A549 (cell line): ENCODE results near the gene ZNF600. TPM values are rescaled to one million over a fixed set of nuclear protein-coding genes. Genes with fewer than 3 reads are reported as not detected.
"Not testable (repeated sequence)": the region's sequence is repeated elsewhere in the genome, so short reads cannot be mapped to it uniquely, and the experiment has no call there.

Source experiments
- ATAC-seq, 2 experiments: fragments of 200-7000 bp in 1 of 2; fragments of >200 bp in 1 of 2; cut with Nextera tagmentation in 1 of 2; cut with Tn5 transposase in 1 of 2; 3 replicates each; pipeline versions ENCODE4 v1.8.0 to v1.9.1; 2018 to 2020; ENCODE audit warnings: mild to moderate bottlenecking in 1 of 2, moderate library complexity in 1 of 2
- CTCF ChIA-PET: fragments of 300-600 bp; sonication (Branson Sonifier 250); formaldehyde crosslinking; extraction: SDS; loops from one replicate; lab custom pipeline; 2021; ENCODE audit warnings: antibody characterized with exemption, inconsistent platforms; lab: Yijun Ruan, JAX
- POLR2A ChIA-PET: fragments of 350-600 bp; formaldehyde crosslinking; extraction: SDS; loops from one replicate; lab custom pipeline; 2021; ENCODE audit warnings: antibody characterized with exemption, inconsistent platforms; lab: Yijun Ruan, JAX
- DNase-seq, 2 experiments: peaks; one replicate each; pipeline versions ENCODE4 v3.0.0 to v3.0.0-alpha.2; 2011 to 2016; ENCODE audit warnings: low read depth in 1 of 2, low spot score in 1 of 2
- FAIRE-seq: peaks from 2 replicates; lab custom pipeline; 2011; peaks lifted over from hg19 to GRCh38; lab: Jason Lieb, UNC
- H3K27ac ChIP-seq, 2 experiments: fragments of >200 bp; sonication (Bioruptor Twin); formaldehyde crosslinking; 3 replicates each; pipeline ENCODE4 v1.5.1; 2016 to 2017
- H3K4me1 ChIP-seq: fragments of >200 bp; sonication (Bioruptor Twin); formaldehyde crosslinking; 3 replicates; pipeline ENCODE4 v1.6.1; 2016
- H3K4me2 ChIP-seq: fragments of >200 bp; sonication (Bioruptor Twin); formaldehyde crosslinking; 3 replicates; pipeline ENCODE4 v1.6.1; 2016
- H3K4me3 ChIP-seq: fragments of >200 bp; sonication (Bioruptor Twin); formaldehyde crosslinking; 3 replicates; pipeline ENCODE4 v1.5.1; 2016
- H3K9me3 ChIP-seq: fragments of >200 bp; sonication (Bioruptor Twin); formaldehyde crosslinking; 3 replicates; pipeline ENCODE4 v1.6.1; 2016
- ATOH8 ChIP-seq: fragments of 250-450 bp; sonication (Bioruptor Pico); IDR thresholded peaks from 2 replicates; pipeline ENCODE4 v1.5.0; 2020; ENCODE audit warnings: low read depth, mild to moderate bottlenecking, moderate library complexity
- CBX2 ChIP-seq: fragments of 200-600 bp; sonication (generic); IDR thresholded peaks from 2 replicates; pipeline ENCODE4 v1.6.1; 2016; ENCODE audit warnings: low read depth, mild to moderate bottlenecking, borderline replicate concordance
- CBX8 ChIP-seq: fragments of 200-600 bp; sonication (generic); IDR thresholded peaks from 2 replicates; pipeline ENCODE4 v1.6.1; 2016
- CHD2 ChIP-seq: fragments of 150-350 bp; IDR thresholded peaks from 2 replicates; pipeline ENCODE4 v1.6.1; 2014; ENCODE audit warnings: low read length; ENCODE audit not compliant: partially characterized antibody
- CHD4 ChIP-seq: fragments of 200-600 bp; sonication (generic); IDR thresholded peaks from 2 replicates; pipeline ENCODE4 v1.6.1; 2016; ENCODE audit warnings: antibody characterized with exemption, mild to moderate bottlenecking, borderline replicate concordance
- CTCF ChIP-seq: fragments of >200 bp; sonication (Bioruptor Twin); formaldehyde crosslinking; IDR thresholded peaks from 3 replicates; pipeline ENCODE4 v1.5.1; 2016
- EHMT2 ChIP-seq: fragments of 200-600 bp; sonication (generic); IDR thresholded peaks from 2 replicates; pipeline ENCODE4 v1.6.1; 2016; ENCODE audit warnings: antibody characterized with exemption, low read depth, mild to moderate bottlenecking, moderate library complexity
- EP300 ChIP-seq, 2 experiments: fragments of >200 bp; sonication (Bioruptor Twin); formaldehyde crosslinking; IDR thresholded peaks; 2 replicates in 1 of 2; 3 replicates in 1 of 2; pipeline ENCODE4 v1.6.1; 2016 to 2017
- HES2 ChIP-seq: fragments of >200 bp; sonication (Bioruptor Twin); formaldehyde crosslinking; IDR thresholded peaks from 2 replicates; pipeline ENCODE4 v1.6.1; 2016
- HOXA7 ChIP-seq: fragments of 250-450 bp; sonication (Bioruptor Pico); IDR thresholded peaks from 2 replicates; pipeline ENCODE4 v1.5.0; 2020; ENCODE audit warnings: mild to moderate bottlenecking, moderate library complexity
- HOXB5 ChIP-seq: fragments of 250-450 bp; sonication (Bioruptor Pico); IDR thresholded peaks from 2 replicates; pipeline ENCODE4 v1.5.0; 2020; ENCODE audit warnings: mild to moderate bottlenecking, moderate library complexity
- JUNB ChIP-seq: fragments of >200 bp; sonication (Bioruptor Twin); formaldehyde crosslinking; IDR thresholded peaks from 2 replicates; pipeline ENCODE4 v1.6.1; 2016
- NPAS2 ChIP-seq: fragments of 250-450 bp; sonication (Bioruptor Pico); IDR thresholded peaks from 2 replicates; pipeline ENCODE4 v1.8.0; 2022; ENCODE audit warnings: mild to moderate bottlenecking, moderate library complexity, borderline replicate concordance
- NR3C1 ChIP-seq: fragments of >200 bp; sonication (Bioruptor Twin); formaldehyde crosslinking; IDR thresholded peaks from 3 replicates; pipeline ENCODE4 v1.6.1; 2017
- PHF8 ChIP-seq: fragments of 200-600 bp; sonication (generic); IDR thresholded peaks from 2 replicates; pipeline ENCODE4 v1.6.1; 2016; ENCODE audit warnings: low read depth, mild to moderate bottlenecking, antibody characterized with exemption, moderate library complexity, borderline replicate concordance
- RAD21 ChIP-seq, 2 experiments: fragments of >200 bp in 1 of 2; sonication (Bioruptor Twin) in 1 of 2; formaldehyde crosslinking in 1 of 2; IDR thresholded peaks in 1 of 2; conservative IDR thresholded peaks in 1 of 2; 2 replicates in 1 of 2; 3 replicates in 1 of 2; pipeline ENCODE4 v1.6.1; 2012 to 2018; ENCODE audit warnings: inconsistent platforms in 1 of 2
- RARB ChIP-seq: fragments of 250-450 bp; sonication (Bioruptor Pico); IDR thresholded peaks from 2 replicates; pipeline ENCODE4 v1.8.0; 2021; ENCODE audit warnings: mild to moderate bottlenecking, moderate library complexity
- SMC3 ChIP-seq: fragments of >200 bp; sonication (Bioruptor Twin); formaldehyde crosslinking; IDR thresholded peaks from 3 replicates; pipeline ENCODE4 v1.6.1; 2018; ENCODE audit warnings: inconsistent platforms
- SREBF2 ChIP-seq: fragments of 450-650 bp; IDR thresholded peaks from 2 replicates; pipeline ENCODE4 v1.6.1; 2014; ENCODE audit warnings: mild to moderate bottlenecking, moderate library complexity
- ZFP36 ChIP-seq: fragments of 450-650 bp; IDR thresholded peaks from 2 replicates; pipeline ENCODE4 v1.6.1; 2014; ENCODE audit warnings: borderline replicate concordance; ENCODE audit not compliant: partially characterized antibody
- ZNF302 ChIP-seq: fragments of 250-450 bp; sonication (Bioruptor Pico); IDR thresholded peaks from 2 replicates; pipeline ENCODE4 v1.9.0; 2021; ENCODE audit warnings: inconsistent platforms, mild to moderate bottlenecking, moderate library complexity
- ZSCAN20 ChIP-seq: fragments of 250-450 bp; sonication (Bioruptor Pico); IDR thresholded peaks from 2 replicates; pipeline ENCODE4 v1.8.0; 2022; ENCODE audit warnings: mild to moderate bottlenecking, moderate library complexity
- WGBS: methylation state at CpG from one replicate; pipeline ENCODE4 v1.1.6; 2017; ENCODE audit errors: missing lambda C conversion rate; 5-methylcytosine and 5-hydroxymethylcytosine counted together
- polyA plus RNA-seq, 4 experiments: library from polyadenylated mRNA; depleted of rRNA in 3 of 4; stranded (reverse); fragments of >200 nt; fragmentation: RNase III in 1 of 4; extraction: RNeasy Plus Mini Kit Qiagen cat#74134 plus additional on column Dnase treatment in 1 of 4; gene quantifications; 2 replicates in 3 of 4; 3 replicates in 1 of 4; pipeline ENCODE4 v1.2.3, GENCODE V29; 2011 to 2017

ZNF600 gene
- polyA plus RNA-seq, 2 of the 4 experiments (the other 2 are of a cell fraction): 0.08 to 0.48 TPM

- no peak overlapping the region for H3K27ac ChIP-seq
- ChIA-PET CTCF (no interaction called here), POLR2A (no interaction called here)
- TF ChIP-seq CBX2 (no peak), RARB (no peak)
- DNase-seq: no peak
- H3K4me1 ChIP-seq: no peaks in the 10 kb centered on the region
- no peak for ATAC-seq
- FAIRE-seq: no peak
- H3K9me3 ChIP-seq: peaks cover 61% of the 10 kb centered on the region
- 35% methylated on average over 6 of the region's 6 CpGs for WGBS
- H3K4me2 ChIP-seq: no peak overlapping the region
- no peak overlapping the region for H3K4me3 ChIP-seq
Observed at GRCh38 chr19:52789440-52789839, 2.8 kb upstream of the ZNF600 start.

- Histone ChIP-seq H3K27ac (no peak overlapping the region), H3K4me1 (no peaks in the 10 kb centered on the region), H3K4me2 (no peak overlapping the region), H3K9me3 (peaks cover 62% of the 10 kb centered on the region), H3K4me3 (no peak overlapping the region)
- ChIA-PET POLR2A (no interaction called here), CTCF (no interaction called here)
- WGBS: 16% methylated on average over 17 of the region's 23 CpGs
- FAIRE-seq (no peak), ATAC-seq (peak in 1 of 2 experiments; percentile 32; a peak in 1 of 6 replicates), DNase-seq (no peak)
- no peak for TF ChIP-seq RAD21 (conservative IDR thresholded peaks at IDR 0.05 in 1 of 2, IDR thresholded peaks at IDR 0.05 in 1 of 2)
- no peak for TF ChIP-seq ZSCAN20 (CRISPR knock-in tag)
- no peak for TF ChIP-seq PHF8
- TF ChIP-seq HOXB5 (CRISPR knock-in tag): no peak
- TF ChIP-seq NPAS2: no peak
- TF ChIP-seq CHD4: no peak
- TF ChIP-seq CBX8: no peak
- TF ChIP-seq ZNF302 (CRISPR knock-in tag): no peak
- TF ChIP-seq CHD2: no peak
- no peak for TF ChIP-seq SREBF2
- no peak for TF ChIP-seq HES2
- TF ChIP-seq ZFP36: no peak
- no peak for TF ChIP-seq NR3C1
Observed at GRCh38 chr19:52786078-52786463, 520 bp downstream of the ZNF600 start.

GRCh38 chr19:52785506-52785905 lies 1.1 kb downstream of the ZNF600 start:
- ATAC-seq (no peak), FAIRE-seq (no peak)

GRCh38 chr19:52782864-52783263 lies 3.7 kb downstream of the ZNF600 start:
- ATAC-seq, CTCF ChIA-PET, FAIRE-seq, POLR2A ChIA-PET, H3K4me3 ChIP-seq, H3K4me1 ChIP-seq, DNase-seq, H3K4me2 ChIP-seq, H3K27ac ChIP-seq: not testable (repeated sequence)
- WGBS: 37% methylated on average over 2 of the region's 2 CpGs
- H3K9me3 ChIP-seq: peaks cover 58% of the 10 kb centered on the region

More at GRCh38 chr19:52785506-52785905, 1.1 kb downstream of the ZNF600 start:
- TF ChIP-seq HOXA7 (CRISPR knock-in tag): no peak
- TF ChIP-seq JUNB: no peak
- TF ChIP-seq EP300 (IDR thresholded peaks at IDR 0.05): no peak
- TF ChIP-seq ATOH8: no peak
- TF ChIP-seq CBX8: no peak
- no peak for TF ChIP-seq CHD2
- TF ChIP-seq EHMT2: no peak
- TF ChIP-seq CTCF: no peak
- TF ChIP-seq NPAS2: no peak
- TF ChIP-seq SMC3: no peak
- TF ChIP-seq SREBF2: no peak
- 65% methylated on average over 3 of the region's 3 CpGs for WGBS
- no peak overlapping the region for H3K4me2 ChIP-seq
- DNase-seq: no peak
- H3K27ac ChIP-seq: no peak overlapping the region
- no peak overlapping the region for H3K4me3 ChIP-seq
- H3K4me1 ChIP-seq: no peaks in the 10 kb centered on the region
- ChIA-PET POLR2A (no interaction called here), CTCF (no interaction called here)
- peaks cover 59% of the 10 kb centered on the region for H3K9me3 ChIP-seq
